Neural crest cell (in vitro differentiated cells): ENCODE results near the gene PRKG1. TPM values are rescaled to one million over a fixed set of nuclear protein-coding genes. Genes with fewer than 3 reads are reported as not detected.

Experiments
- DNase-seq: peaks from one replicate; pipeline ENCODE4 v3.0.0; 2021; ENCODE audit warnings: low read depth, mixed read lengths, low spot score
- H3K27ac Mint-ChIP-seq: one replicate; pipeline ENCODE4 v1.8.0; 2021; ENCODE audit warnings: mild to moderate bottlenecking, mixed read lengths; ENCODE audit not compliant: unreplicated experiment
- H3K27me3 Mint-ChIP-seq: 2 replicates; pipeline ENCODE4 v1.8.0; 2021; ENCODE audit warnings: low read depth, mild to moderate bottlenecking, mixed read lengths
- H3K36me3 Mint-ChIP-seq: 2 replicates; pipeline ENCODE4 v1.8.0; 2021; ENCODE audit warnings: low read depth, mild to moderate bottlenecking, mixed read lengths
- H3K4me1 Mint-ChIP-seq: 2 replicates; pipeline ENCODE4 v1.8.0; 2021; ENCODE audit warnings: mixed read lengths
- H3K4me3 Mint-ChIP-seq: one replicate; pipeline ENCODE4 v1.8.0; 2021; ENCODE audit warnings: mild to moderate bottlenecking, mixed read lengths
- H3K9me3 Mint-ChIP-seq: 2 replicates; pipeline ENCODE4 v1.8.0; 2021; ENCODE audit warnings: mixed read lengths
- CTCF ChIP-seq: fragments of 200-600 bp; sonication (generic); conservative IDR thresholded peaks from 2 replicates; pipeline ENCODE4 v1.5.0; 2021; ENCODE audit warnings: antibody characterized with exemption, mild to moderate bottlenecking
- total RNA-seq: library from RNA; stranded (reverse); gene quantifications from 2 replicates; pipeline ENCODE4 v1.2.1, GENCODE V29; 2021

Gene PRKG1
- total RNA-seq, 1 donor from 2014 or later = 4.4 TPM

- no peaks in the 10 kb centered on the region for H3K36me3 Mint-ChIP-seq
- H3K27me3 Mint-ChIP-seq = no peaks in the 10 kb centered on the region
- TF ChIP-seq CTCF = no peak
- DNase-seq = no peak
- no peak overlapping the region for H3K4me3 Mint-ChIP-seq
- H3K9me3 Mint-ChIP-seq = peaks cover 3% of the 10 kb centered on the region
- H3K27ac Mint-ChIP-seq = no peak overlapping the region
- peaks cover 11% of the 10 kb centered on the region for H3K4me1 Mint-ChIP-seq
These were observed 331.5 kb downstream of the PRKG1 start for GRCh38 chr10:51405580-51406351.

- peaks cover 11% of the 10 kb centered on the region for H3K4me1 Mint-ChIP-seq
- no peaks in the 10 kb centered on the region for H3K27me3 Mint-ChIP-seq
- H3K36me3 Mint-ChIP-seq = no peaks in the 10 kb centered on the region
- H3K9me3 Mint-ChIP-seq = peaks cover 3% of the 10 kb centered on the region
- no peak for TF ChIP-seq CTCF
- H3K27ac Mint-ChIP-seq = no peak overlapping the region
- H3K4me3 Mint-ChIP-seq = no peak overlapping the region
- no peak for DNase-seq
These were observed 332.3 kb downstream of the PRKG1 start for GRCh38 chr10:51406581-51406980.

- Mint-ChIP-seq H3K36me3 (no peaks in the 10 kb centered on the region), H3K9me3 (peaks cover 2% of the 10 kb centered on the region), H3K4me1 (no peaks in the 10 kb centered on the region), H3K4me3 (no peak overlapping the region), H3K27ac (no peak overlapping the region), H3K27me3 (no peaks in the 10 kb centered on the region)
- TF ChIP-seq CTCF = no peak
- no peak for DNase-seq
These were observed 342.2 kb downstream of the PRKG1 start for GRCh38 chr10:51416494-51416893.

- no peak for TF ChIP-seq CTCF
- H3K9me3 Mint-ChIP-seq = peaks cover 2% of the 10 kb centered on the region
- no peak for DNase-seq
- H3K4me3 Mint-ChIP-seq = no peak overlapping the region
- peaks cover 4% of the 10 kb centered on the region for H3K4me1 Mint-ChIP-seq
- H3K36me3 Mint-ChIP-seq = no peaks in the 10 kb centered on the region
- no peak overlapping the region for H3K27ac Mint-ChIP-seq
- no peaks in the 10 kb centered on the region for H3K27me3 Mint-ChIP-seq
These were observed 345.2 kb downstream of the PRKG1 start for GRCh38 chr10:51419196-51420093.

GRCh38 chr10:51421853-51422252 is 347.6 kb downstream of the PRKG1 start:
- peaks cover 2% of the 10 kb centered on the region for H3K9me3 Mint-ChIP-seq
- H3K36me3 Mint-ChIP-seq = no peaks in the 10 kb centered on the region
- no peak overlapping the region for H3K27ac Mint-ChIP-seq
- no peak for DNase-seq
- peaks cover 4% of the 10 kb centered on the region for H3K4me1 Mint-ChIP-seq
- TF ChIP-seq CTCF = no peak
- H3K27me3 Mint-ChIP-seq = no peaks in the 10 kb centered on the region
- H3K4me3 Mint-ChIP-seq = no peak overlapping the region
